HG02588 (cell line): ENCODE measurements around the gene SLCO4A1.

Source experiments
- ATAC-seq: cut with Tn5 transposase; IDR thresholded peaks from one replicate; pipeline ENCODE4 v1.9.1; 2021; ENCODE audit warnings: mild to moderate bottlenecking, moderate library complexity; ENCODE audit not compliant: unreplicated experiment

Gene SLCO4A1

GRCh38 chr20:62696989-62697388 lies 54.7 kb downstream of the SLCO4A1 start:
- no peak for ATAC-seq

GRCh38 chr20:62697468-62697912 lies 55.2 kb downstream of the SLCO4A1 start:
- ATAC-seq, result no peak

GRCh38 chr20:62698231-62698630 lies 55.9 kb downstream of the SLCO4A1 start:
- ATAC-seq, result no peak

GRCh38 chr20:62699296-62699695 lies 57.0 kb downstream of the SLCO4A1 start:
- no peak for ATAC-seq

GRCh38 chr20:62699741-62700140 lies 57.4 kb downstream of the SLCO4A1 start:
- no peak for ATAC-seq

GRCh38 chr20:62700261-62700930 lies 58.1 kb downstream of the SLCO4A1 start:
- no peak for ATAC-seq

- no peak for ATAC-seq
These were observed 59.1 kb downstream of the SLCO4A1 start for GRCh38 chr20:62701161-62702012.

- ATAC-seq, result no peak
These were observed 59.7 kb downstream of the SLCO4A1 start for GRCh38 chr20:62702013-62702300.

- no peak for ATAC-seq
These were observed 60.9 kb downstream of the SLCO4A1 start for GRCh38 chr20:62702895-62703852.

- ATAC-seq, result no peak
These were observed 61.5 kb downstream of the SLCO4A1 start for GRCh38 chr20:62703853-62704228.

GRCh38 chr20:62704341-62704948 lies 62.1 kb downstream of the SLCO4A1 start:
- ATAC-seq, result no peak

GRCh38 chr20:62705627-62706026 lies 63.3 kb downstream of the SLCO4A1 start:
- no peak for ATAC-seq

- no peak for ATAC-seq
These were observed 64.0 kb downstream of the SLCO4A1 start for GRCh38 chr20:62706344-62706743.

GRCh38 chr20:62706857-62707256 lies 64.6 kb downstream of the SLCO4A1 start:
- ATAC-seq, result no peak

- ATAC-seq, result no peak
These were observed 65.1 kb downstream of the SLCO4A1 start for GRCh38 chr20:62707276-62707920.

GRCh38 chr20:62707921-62708521 lies 65.7 kb downstream of the SLCO4A1 start:
- no peak for ATAC-seq

GRCh38 chr20:62708591-62709536 lies 66.6 kb downstream of the SLCO4A1 start, which contains the start of gene NTSR1:
Gene NTSR1 (plus strand): TSS chr20:62708836. CDS start chr20:62709208, 372 bp downstream.
- ATAC-seq, result no peak

- ATAC-seq, result no peak
These were observed 67.2 kb downstream of the SLCO4A1 start for GRCh38 chr20:62709537-62709905.
